ENCODE results near the gene MIDN. TPM values are rescaled to one million over a fixed set of nuclear protein-coding genes. Genes with fewer than 3 reads are reported as not detected.
A peak's percentile ranks its signal among the peaks of the same experiment; 100 is the strongest.

Gene MIDN
- total and polyA plus RNA-seq, 4 experiments from 2014 or later, result 0.75 to 34.0 (median 18.2) TPM

DNA sequence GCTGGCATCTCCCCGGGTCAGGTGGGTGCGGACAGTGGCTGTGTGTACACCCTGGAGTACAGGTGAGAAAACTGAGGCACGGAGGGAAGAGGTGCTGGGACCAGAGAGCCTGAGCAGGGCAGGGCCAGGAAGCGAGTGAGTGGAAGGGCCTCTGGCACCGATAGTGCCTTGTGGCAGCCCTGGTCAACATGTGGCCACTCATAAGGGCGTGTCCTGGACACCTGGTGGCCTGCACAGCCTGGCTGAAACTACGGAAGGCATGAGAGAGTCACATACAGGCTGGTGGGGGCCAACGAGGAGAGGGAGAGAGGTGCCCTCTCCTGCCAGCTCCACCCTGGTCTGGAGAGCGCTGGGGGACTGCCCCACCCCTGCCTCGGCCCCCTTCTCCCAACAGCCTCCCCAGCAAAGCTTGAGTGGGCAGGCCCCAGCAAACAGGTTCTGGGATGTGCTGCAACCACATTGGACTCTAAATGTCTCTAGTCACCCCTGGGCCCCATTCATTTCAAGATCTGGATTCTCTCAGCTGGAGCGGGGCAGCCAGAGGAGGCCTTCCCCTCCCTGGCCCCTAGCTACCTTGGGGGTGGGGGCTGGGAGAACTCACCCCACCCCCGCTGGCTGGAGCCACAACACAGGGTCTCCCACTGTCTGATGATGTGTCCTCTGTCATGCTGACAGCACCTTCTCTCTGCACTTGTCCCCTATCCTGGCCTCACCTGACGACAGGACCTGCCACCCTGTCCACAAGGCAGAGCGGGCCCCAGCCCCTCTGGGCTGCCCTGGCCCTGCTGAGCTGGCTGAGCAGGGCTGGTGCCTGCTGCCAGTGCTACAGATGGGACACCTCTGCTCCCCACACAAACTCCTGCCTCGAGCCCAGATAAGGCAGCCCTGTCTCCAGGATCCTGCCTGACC lies 16.4 kb upstream of the MIDN start:
- no peaks in the 10 kb centered on the region for H3K27me3 ChIP-seq (ENCODE audit: insufficient read depth, low read length)
- H3K27ac Mint-ChIP-seq, result peak overlapping the region in 4 of 7 donors; percentile 13 to 44 (median 32)
- ChIA-PET POLR2A (ENCODE audit: partially characterized antibody) (interaction anchor here (1.0 kb wide), 1 partner anchor 18 kb away, joined by 3 read pairs; no protein-coding TSS in a partner anchor), CTCF (ENCODE audit: partially characterized antibody) (no interaction called here)
- H3K27ac ChIP-seq (ENCODE audit: low read depth, low read length), result no peak overlapping the region
- peaks cover 0 to 4% (median 0%) of the 10 kb centered on the region in 4 donors for H3K4me1 Mint-ChIP-seq
- no peak overlapping the region for H3K4me3 ChIP-seq (ENCODE audit: low read length in 2 of 2)
- no peak for DNase-seq
- H3K9me3 ChIP-seq (ENCODE audit: control insufficient read depth in 1 of 2, low read length in 2 of 2), result no peaks in the 10 kb centered on the region
- H3K36me3 Mint-ChIP-seq, result no peaks in the 10 kb centered on the region
- H3K4me1 ChIP-seq (ENCODE audit: insufficient read depth, low read length), result no peaks in the 10 kb centered on the region
- H3K27me3 Mint-ChIP-seq, result no peaks in the 10 kb centered on the region
- intact Hi-C loops (cut with micrococcal nuclease), result no loop called here
- no peaks in the 10 kb centered on the region for H3K36me3 ChIP-seq (ENCODE audit: insufficient read depth, low read length)
- H3K4me3 Mint-ChIP-seq, result no peak overlapping the region
- peaks cover 0 to 1% (median 0%) of the 10 kb centered on the region in 8 donors for H3K9me3 Mint-ChIP-seq

DNA sequence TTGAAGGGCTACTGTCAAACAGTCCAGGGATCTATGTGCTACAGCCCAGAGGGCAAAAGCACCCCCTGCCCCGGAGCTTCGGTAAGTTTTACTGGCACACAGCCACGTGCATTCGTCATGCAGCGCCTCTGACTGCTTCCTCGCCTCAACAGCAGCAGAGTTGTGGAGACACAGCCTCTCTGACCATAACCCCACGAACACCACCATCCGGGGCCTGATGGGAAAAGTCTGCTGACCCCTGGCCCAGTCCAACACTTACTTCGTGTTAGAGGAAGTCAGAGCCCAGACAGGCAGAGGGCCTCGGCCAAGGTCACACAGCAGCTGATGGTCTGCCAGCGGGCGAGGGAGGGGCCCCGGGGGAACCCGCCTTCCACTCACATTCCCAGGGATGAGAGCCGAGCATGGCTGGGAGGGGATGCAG lies 15.7 kb upstream of the MIDN start:
- no peaks in the 10 kb centered on the region for H3K27me3 Mint-ChIP-seq
- H3K27ac ChIP-seq (ENCODE audit: low read depth, low read length), result no peak overlapping the region
- ChIA-PET POLR2A (ENCODE audit: partially characterized antibody) (interaction anchor here (0.6 to 1.2 kb wide), 3 partner anchors 19 to 129 kb away, joined by 3 read pairs; no protein-coding TSS in a partner anchor), CTCF (ENCODE audit: partially characterized antibody) (no interaction called here)
- H3K36me3 ChIP-seq (ENCODE audit: insufficient read depth, low read length), result no peaks in the 10 kb centered on the region
- H3K4me3 ChIP-seq (ENCODE audit: low read length in 2 of 2), result no peak overlapping the region
- no peaks in the 10 kb centered on the region for H3K36me3 Mint-ChIP-seq
- H3K27me3 ChIP-seq (ENCODE audit: insufficient read depth, low read length), result no peaks in the 10 kb centered on the region
- DNase-seq, result no peak
- intact Hi-C loops (cut with micrococcal nuclease), result no loop called here
- peaks cover 0 to 4% (median 0%) of the 10 kb centered on the region in 4 donors for H3K4me1 Mint-ChIP-seq
- H3K4me1 ChIP-seq (ENCODE audit: insufficient read depth, low read length), result no peaks in the 10 kb centered on the region
- H3K4me3 Mint-ChIP-seq, result no peak overlapping the region
- H3K27ac Mint-ChIP-seq, result peak overlapping the region in 3 of 7 donors; percentile 13 to 44 (median 23)
- no peaks in the 10 kb centered on the region for H3K9me3 ChIP-seq (ENCODE audit: control insufficient read depth in 1 of 2, low read length in 2 of 2)
- H3K9me3 Mint-ChIP-seq, result peaks cover 0 to 1% (median 0%) of the 10 kb centered on the region in 8 donors

- ChIA-PET POLR2A (ENCODE audit: partially characterized antibody) (interaction anchor here (0.6 to 1.2 kb wide), 2 partner anchors 108 to 129 kb away, joined by 3 read pairs; no protein-coding TSS in a partner anchor), CTCF (ENCODE audit: partially characterized antibody) (no interaction called here)
- no peak overlapping the region for H3K27ac ChIP-seq (ENCODE audit: low read depth, low read length)
- no peaks in the 10 kb centered on the region for H3K36me3 ChIP-seq (ENCODE audit: insufficient read depth, low read length)
- Mint-ChIP-seq H3K36me3 (no peaks in the 10 kb centered on the region), H3K27ac (no peak overlapping the region), H3K4me3 (no peak overlapping the region), H3K9me3 (peaks cover 0 to 1% (median 0%) of the 10 kb centered on the region in 8 donors), H3K27me3 (no peaks in the 10 kb centered on the region), H3K4me1 (peaks cover 0 to 5% (median under 1%) of the 10 kb centered on the region in 4 donors)
- no peak overlapping the region for H3K4me3 ChIP-seq (ENCODE audit: low read length in 2 of 2)
- DNase-seq, result no peak
- H3K4me1 ChIP-seq (ENCODE audit: insufficient read depth, low read length), result peaks cover 2% of the 10 kb centered on the region
- intact Hi-C loops (cut with micrococcal nuclease), result no loop called here
- no peaks in the 10 kb centered on the region for H3K27me3 ChIP-seq (ENCODE audit: insufficient read depth, low read length)
- no peaks in the 10 kb centered on the region for H3K9me3 ChIP-seq (ENCODE audit: control insufficient read depth in 1 of 2, low read length in 2 of 2)
These were observed 15.2 kb upstream of the MIDN start for GRCh38 chr19:1233115-1233667.

GRCh38 chr19:1234051-1234954 lies 14.1 kb upstream of the MIDN start:
- peaks cover 7% of the 10 kb centered on the region for H3K4me1 ChIP-seq (ENCODE audit: insufficient read depth, low read length)
- CTCF ChIA-PET (ENCODE audit: partially characterized antibody), result no interaction called here
- peaks cover 6 to 16% (median 9%) of the 10 kb centered on the region in 4 donors for H3K4me1 Mint-ChIP-seq
- H3K4me3 ChIP-seq (ENCODE audit: low read length in 2 of 2), result no peak overlapping the region
- H3K9me3 Mint-ChIP-seq, result peaks cover 0 to 3% (median 0%) of the 10 kb centered on the region in 8 donors
- H3K27me3 Mint-ChIP-seq, result peaks cover 6 to 7% of the 10 kb centered on the region in 2 donors
- H3K36me3 ChIP-seq (ENCODE audit: insufficient read depth, low read length), result no peaks in the 10 kb centered on the region
- no peak for DNase-seq
- POLR2A ChIA-PET (ENCODE audit: partially characterized antibody), result no interaction called here
- no peak overlapping the region for H3K27ac Mint-ChIP-seq
- H3K27me3 ChIP-seq (ENCODE audit: insufficient read depth, low read length), result no peaks in the 10 kb centered on the region
- no peaks in the 10 kb centered on the region for H3K9me3 ChIP-seq (ENCODE audit: control insufficient read depth in 1 of 2, low read length in 2 of 2)
- H3K4me3 Mint-ChIP-seq, result no peak overlapping the region
- H3K36me3 Mint-ChIP-seq, result no peaks in the 10 kb centered on the region
- intact Hi-C loops (cut with micrococcal nuclease), result no loop called here
- no peak overlapping the region for H3K27ac ChIP-seq (ENCODE audit: low read depth, low read length)

DNA sequence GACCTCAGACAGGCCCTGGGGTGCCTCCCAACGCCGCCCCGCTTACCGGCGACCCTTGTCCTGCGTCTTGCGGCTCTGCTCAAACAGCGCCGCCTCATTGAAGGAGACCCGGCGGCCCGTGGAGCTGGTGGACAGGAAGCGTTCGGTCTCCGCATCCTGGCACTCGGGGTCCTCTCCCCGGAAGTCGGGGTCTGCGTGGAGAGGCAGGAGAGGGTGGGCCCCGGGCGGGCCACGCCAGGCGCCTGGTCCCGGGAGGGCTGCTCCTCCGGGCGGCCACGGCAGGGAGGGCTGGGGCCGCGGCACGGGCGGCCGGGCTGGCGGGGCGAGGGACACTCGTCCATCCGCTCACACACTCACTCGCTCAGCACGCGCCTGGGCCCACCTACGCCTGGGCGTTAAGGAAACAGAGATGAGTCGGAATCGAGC lies 13.4 kb upstream of the MIDN start:
- Mint-ChIP-seq H3K27me3 (peaks cover 6 to 7% of the 10 kb centered on the region in 2 donors), H3K36me3 (no peaks in the 10 kb centered on the region), H3K4me1 (peaks cover 6 to 19% (median 11%) of the 10 kb centered on the region in 4 donors), H3K9me3 (peaks cover 0 to 3% (median 0%) of the 10 kb centered on the region in 8 donors), H3K27ac (no peak overlapping the region), H3K4me3 (no peak overlapping the region)
- ChIA-PET CTCF (ENCODE audit: partially characterized antibody) (no interaction called here), POLR2A (ENCODE audit: partially characterized antibody) (no interaction called here)
- no peak for DNase-seq
- Histone ChIP-seq H3K27ac (ENCODE audit: low read depth, low read length) (no peak overlapping the region), H3K9me3 (ENCODE audit: control insufficient read depth in 1 of 2, low read length in 2 of 2) (no peaks in the 10 kb centered on the region), H3K36me3 (ENCODE audit: insufficient read depth, low read length) (no peaks in the 10 kb centered on the region), H3K27me3 (ENCODE audit: insufficient read depth, low read length) (no peaks in the 10 kb centered on the region), H3K4me3 (ENCODE audit: low read length in 2 of 2) (no peak overlapping the region), H3K4me1 (ENCODE audit: insufficient read depth, low read length) (peaks cover 12% of the 10 kb centered on the region)
- intact Hi-C loops (cut with micrococcal nuclease), result no loop called here

DNA sequence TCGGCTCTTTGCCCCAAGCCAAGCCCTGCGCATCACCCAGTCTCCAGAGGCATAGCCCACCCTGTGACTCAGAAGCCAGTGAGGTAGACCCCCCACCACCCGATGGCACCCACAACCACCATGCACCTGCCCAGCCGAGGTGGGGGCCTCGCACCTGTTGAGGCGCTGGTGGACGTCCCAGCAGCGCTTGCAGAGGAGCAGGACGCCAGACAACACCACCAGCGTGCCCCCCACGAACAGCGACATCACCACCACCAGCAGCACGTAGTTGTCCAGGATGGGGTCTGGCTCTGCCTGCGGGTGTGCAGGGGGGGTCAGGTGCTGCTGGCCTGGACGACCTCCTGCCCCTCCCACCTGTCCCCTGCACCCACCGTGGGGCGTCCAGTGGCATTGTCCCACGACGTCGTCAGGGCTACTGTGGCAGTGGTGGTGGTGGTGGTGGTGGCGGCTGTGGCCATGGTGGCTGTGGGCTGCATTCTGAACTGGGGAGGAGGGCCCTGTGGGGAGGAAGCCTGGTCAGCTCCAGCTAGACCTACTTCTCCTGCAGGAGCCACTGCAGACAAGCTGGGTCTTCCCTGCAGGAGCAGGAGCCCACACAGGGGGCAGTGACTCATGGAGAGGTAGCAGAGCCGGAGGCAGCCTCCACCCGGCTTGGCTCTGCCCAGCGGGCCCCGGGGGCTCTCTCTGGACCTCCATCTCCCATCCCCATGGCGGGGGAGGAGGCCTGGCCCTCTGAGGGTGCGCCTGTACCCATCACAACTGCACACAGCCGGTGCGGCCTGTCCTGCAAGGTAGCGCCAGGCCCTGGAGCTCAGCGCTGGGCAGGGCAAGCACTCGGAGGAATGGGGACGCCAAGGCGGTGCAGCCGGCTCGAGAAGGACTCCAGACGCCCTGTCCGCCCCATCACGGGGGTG lies 12.5 kb upstream of the MIDN start:
- DNase-seq, result no peak
- Histone ChIP-seq H3K27ac (ENCODE audit: low read depth, low read length) (no peak overlapping the region), H3K9me3 (ENCODE audit: control insufficient read depth in 1 of 2, low read length in 2 of 2) (no peaks in the 10 kb centered on the region), H3K36me3 (ENCODE audit: insufficient read depth, low read length) (no peaks in the 10 kb centered on the region), H3K4me1 (ENCODE audit: insufficient read depth, low read length) (peaks cover 17% of the 10 kb centered on the region), H3K4me3 (ENCODE audit: low read length in 2 of 2) (no peak overlapping the region), H3K27me3 (ENCODE audit: insufficient read depth, low read length) (no peaks in the 10 kb centered on the region)
- ChIA-PET POLR2A (ENCODE audit: partially characterized antibody) (interaction anchor here (1.2 kb wide), 1 partner anchor 33 kb away, joined by 5 read pairs; the partner anchor contains the start of gene CIRBP), CTCF (ENCODE audit: partially characterized antibody) (interaction anchor here (0.6 kb wide), 1 partner anchor 41 kb away, joined by 3 read pairs; no protein-coding TSS in a partner anchor)
- Mint-ChIP-seq H3K27ac (no peak overlapping the region), H3K9me3 (peaks cover 0 to 3% (median 0%) of the 10 kb centered on the region in 8 donors), H3K4me3 (no peak overlapping the region), H3K4me1 (peaks cover 6 to 21% (median 14%) of the 10 kb centered on the region in 4 donors), H3K27me3 (peaks cover 6 to 7% of the 10 kb centered on the region in 2 donors), H3K36me3 (no peaks in the 10 kb centered on the region)
- intact Hi-C loops (cut with micrococcal nuclease), result no loop called here
